NT2/D1 (cell line): ENCODE data around the gene PSRC1.
A peak's percentile ranks its signal among the peaks of the same experiment; 100 is the strongest.

ENCODE experiments used
- DNase-seq: peaks from one replicate; pipeline ENCODE4 v3.0.0-alpha.2; 2011; ENCODE audit warnings: low read depth, low spot score
- H3K27me3 ChIP-seq: 2 replicates; pipeline ENCODE4 v1.6.0; 2011; ENCODE audit warnings: mild to moderate bottlenecking; ENCODE audit not compliant: insufficient read length, insufficient read depth
- H3K36me3 ChIP-seq: 2 replicates; pipeline ENCODE4 v1.6.1; 2011; ENCODE audit warnings: mild to moderate bottlenecking, low read length, mixed read lengths; ENCODE audit not compliant: insufficient read depth, insufficient read length
- H3K4me1 ChIP-seq: 2 replicates; pipeline ENCODE4 v1.5.1; 2011; ENCODE audit not compliant: insufficient read depth, insufficient read length
- H3K4me3 ChIP-seq: 2 replicates; pipeline ENCODE4 v1.5.1; 2011; ENCODE audit warnings: low read depth; ENCODE audit not compliant: insufficient read length
- H3K9ac ChIP-seq: 2 replicates; pipeline ENCODE4 v1.6.0; 2011; ENCODE audit warnings: low read depth; ENCODE audit not compliant: insufficient read length
- H3K9me3 ChIP-seq: 2 replicates; pipeline ENCODE4 v1.5.1; 2011; ENCODE audit warnings: mild to moderate bottlenecking, low read length; ENCODE audit not compliant: insufficient read depth
- SUZ12 ChIP-seq: IDR thresholded peaks from 2 replicates; pipeline ENCODE4 v1.6.1; 2011; ENCODE audit not compliant: insufficient read length, insufficient read depth; ENCODE audit errors: extremely low read depth
- YY1 ChIP-seq: IDR thresholded peaks from 2 replicates; pipeline ENCODE4 v1.6.1; 2011; ENCODE audit not compliant: insufficient read length, insufficient read depth
- ZNF274 ChIP-seq: IDR thresholded peaks from 2 replicates; pipeline ENCODE4 v1.6.1; 2011; ENCODE audit warnings: mild to moderate bottlenecking, low read depth, low read length

The PSRC1 gene

DNA sequence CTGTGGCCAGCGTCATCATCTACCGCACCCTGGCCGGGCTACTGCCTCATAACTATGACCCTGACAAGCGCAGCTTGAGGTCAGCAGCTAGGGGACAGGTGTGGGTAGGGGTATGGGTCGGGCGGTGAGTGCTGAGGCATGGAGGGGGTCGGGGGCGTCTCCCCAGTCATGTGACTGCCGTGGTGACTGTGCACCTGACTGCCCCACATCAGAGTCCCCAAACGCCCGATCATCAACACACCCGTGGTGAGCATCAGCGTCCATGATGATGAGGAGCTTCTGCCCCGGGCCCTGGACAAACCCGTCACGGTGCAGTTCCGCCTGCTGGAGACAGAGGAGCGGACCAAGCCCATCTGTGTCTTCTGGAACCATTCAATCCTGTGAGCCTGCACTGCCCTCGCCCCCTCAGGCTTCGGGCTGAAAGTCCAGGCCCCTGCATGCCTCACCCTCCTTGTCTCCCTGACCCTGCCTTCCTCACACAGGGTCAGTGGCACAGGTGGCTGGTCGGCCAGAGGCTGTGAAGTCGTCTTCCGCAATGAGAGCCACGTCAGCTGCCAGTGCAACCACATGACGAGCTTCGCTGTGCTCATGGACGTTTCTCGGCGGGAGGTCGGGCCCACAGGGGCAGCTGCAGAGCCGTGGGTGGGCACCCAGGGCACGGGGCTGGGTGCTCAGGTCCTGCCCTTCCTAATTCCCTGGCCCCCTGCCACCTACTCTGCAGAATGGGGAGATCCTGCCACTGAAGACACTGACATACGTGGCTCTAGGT lies 13.5 kb downstream of the PSRC1 start:
- Histone ChIP-seq H3K36me3 (peaks cover 88% of the 10 kb centered on the region), H3K4me1 (peaks cover 18% of the 10 kb centered on the region), H3K4me3 (no peak overlapping the region), H3K9ac (no peak overlapping the region), H3K27me3 (no peaks in the 10 kb centered on the region), H3K9me3 (no peaks in the 10 kb centered on the region; the same call in 1 of the 2 replicates)
- no peak for DNase-seq
- no peak for TF ChIP-seq YY1
- no peak for TF ChIP-seq ZNF274
- TF ChIP-seq SUZ12 = no peak

- H3K4me3 ChIP-seq = no peak overlapping the region
- no peaks in the 10 kb centered on the region for H3K27me3 ChIP-seq
- no peak overlapping the region for H3K9ac ChIP-seq
- no peak for TF ChIP-seq SUZ12
- TF ChIP-seq ZNF274 = no peak
- peaks cover 15% of the 10 kb centered on the region for H3K4me1 ChIP-seq
- no peak for DNase-seq
- H3K9me3 ChIP-seq = no peaks in the 10 kb centered on the region; the same call in 1 of the 2 replicates
- H3K36me3 ChIP-seq = peaks cover 86% of the 10 kb centered on the region
These were observed 14.3 kb downstream of the PSRC1 start for GRCh38 chr1:109268431-109269211.

GRCh38 chr1:109267743-109268300 lies 15.1 kb downstream of the PSRC1 start:
- Histone ChIP-seq H3K36me3 (peaks cover 90% of the 10 kb centered on the region), H3K4me1 (peaks cover 14% of the 10 kb centered on the region), H3K4me3 (no peak overlapping the region), H3K9ac (peak overlapping the region; percentile 32), H3K27me3 (no peaks in the 10 kb centered on the region), H3K9me3 (no peaks in the 10 kb centered on the region; the same call in 1 of the 2 replicates)
- no peak for TF ChIP-seq ZNF274
- no peak for TF ChIP-seq SUZ12
- TF ChIP-seq YY1 = no peak
- no peak for DNase-seq

GRCh38 chr1:109266965-109267364 lies 16.0 kb downstream of the PSRC1 start:
- TF ChIP-seq SUZ12 (no peak), YY1 (no peak), ZNF274 (no peak)
- DNase-seq = no peak
- Histone ChIP-seq H3K36me3 (peaks cover 90% of the 10 kb centered on the region), H3K4me3 (no peak overlapping the region), H3K27me3 (no peaks in the 10 kb centered on the region), H3K4me1 (peaks cover 12% of the 10 kb centered on the region), H3K9me3 (no peaks in the 10 kb centered on the region; the same call in 1 of the 2 replicates), H3K9ac (no peak overlapping the region)

DNA sequence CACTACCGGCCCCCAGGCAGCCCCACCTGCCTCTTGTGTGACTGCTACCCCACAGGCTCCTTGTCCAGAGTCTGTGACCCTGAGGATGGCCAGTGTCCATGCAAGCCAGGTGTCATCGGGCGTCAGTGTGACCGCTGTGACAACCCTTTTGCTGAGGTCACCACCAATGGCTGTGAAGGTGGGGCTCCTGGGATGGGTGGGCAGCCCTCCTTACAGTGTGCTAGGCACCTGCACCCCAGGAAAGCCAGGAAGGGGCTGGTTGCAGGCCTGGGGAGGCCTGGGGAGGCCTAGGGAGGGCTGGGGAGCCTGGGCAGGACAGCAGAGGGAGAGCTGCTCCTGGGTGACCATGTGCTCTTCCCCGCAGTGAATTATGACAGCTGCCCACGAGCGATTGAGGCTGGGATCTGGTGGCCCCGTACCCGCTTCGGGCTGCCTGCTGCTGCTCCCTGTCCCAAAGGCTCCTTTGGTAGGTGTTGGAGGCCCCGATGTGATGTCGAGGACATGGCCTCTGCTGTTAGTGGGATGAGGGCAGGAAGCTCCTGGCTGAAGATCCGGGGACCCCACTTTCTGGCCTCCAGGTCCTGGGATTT lies 17.1 kb downstream of the PSRC1 start:
- no peak overlapping the region for H3K9ac ChIP-seq
- no peak overlapping the region for H3K4me3 ChIP-seq
- H3K27me3 ChIP-seq = no peaks in the 10 kb centered on the region
- no peaks in the 10 kb centered on the region; the same call in 1 of the 2 replicates for H3K9me3 ChIP-seq
- peaks cover 12% of the 10 kb centered on the region for H3K4me1 ChIP-seq
- no peak for DNase-seq
- H3K36me3 ChIP-seq = peaks cover 90% of the 10 kb centered on the region
- TF ChIP-seq YY1 (no peak), SUZ12 (no peak), ZNF274 (no peak)

- no peak for DNase-seq
- Histone ChIP-seq H3K4me1 (peaks cover 19% of the 10 kb centered on the region), H3K36me3 (peaks cover 86% of the 10 kb centered on the region), H3K9ac (no peak overlapping the region), H3K9me3 (no peaks in the 10 kb centered on the region; the same call in 1 of the 2 replicates), H3K4me3 (no peak overlapping the region), H3K27me3 (no peaks in the 10 kb centered on the region)
- TF ChIP-seq SUZ12 = no peak
These were observed 17.9 kb downstream of the PSRC1 start for GRCh38 chr1:109265016-109265415.

- TF ChIP-seq ZNF274 = no peak
- H3K9ac ChIP-seq = no peak overlapping the region
- peaks cover 21% of the 10 kb centered on the region for H3K4me1 ChIP-seq
- no peaks in the 10 kb centered on the region; the same call in 1 of the 2 replicates for H3K9me3 ChIP-seq
- no peaks in the 10 kb centered on the region for H3K27me3 ChIP-seq
- H3K36me3 ChIP-seq = peaks cover 82% of the 10 kb centered on the region
- DNase-seq = no peak
- no peak overlapping the region for H3K4me3 ChIP-seq
These were observed 18.6 kb downstream of the PSRC1 start for GRCh38 chr1:109264379-109264755.
